ENCODE data around the gene PLBD2.

DNA sequence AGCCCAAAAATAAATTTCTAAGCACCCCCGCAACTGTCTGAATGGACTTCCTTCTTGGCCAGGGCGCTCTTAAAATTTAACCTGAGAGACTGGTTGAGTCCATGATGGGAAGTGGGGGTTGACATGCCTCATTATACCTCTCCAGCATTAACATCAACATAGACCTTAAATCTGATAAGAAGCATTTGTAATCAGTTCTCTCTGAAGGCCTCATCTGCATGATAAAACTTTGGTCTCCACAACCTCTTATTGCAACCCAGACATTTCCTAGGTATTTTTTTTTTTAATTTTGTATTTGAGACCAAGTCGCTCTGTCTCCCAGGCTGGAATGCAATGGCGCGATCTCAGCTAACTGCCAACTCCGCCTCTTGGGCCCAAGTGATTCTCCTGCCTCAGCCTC is 13.1 kb upstream of the PLBD2 start:
- TF ChIP-seq, protein P1, sequence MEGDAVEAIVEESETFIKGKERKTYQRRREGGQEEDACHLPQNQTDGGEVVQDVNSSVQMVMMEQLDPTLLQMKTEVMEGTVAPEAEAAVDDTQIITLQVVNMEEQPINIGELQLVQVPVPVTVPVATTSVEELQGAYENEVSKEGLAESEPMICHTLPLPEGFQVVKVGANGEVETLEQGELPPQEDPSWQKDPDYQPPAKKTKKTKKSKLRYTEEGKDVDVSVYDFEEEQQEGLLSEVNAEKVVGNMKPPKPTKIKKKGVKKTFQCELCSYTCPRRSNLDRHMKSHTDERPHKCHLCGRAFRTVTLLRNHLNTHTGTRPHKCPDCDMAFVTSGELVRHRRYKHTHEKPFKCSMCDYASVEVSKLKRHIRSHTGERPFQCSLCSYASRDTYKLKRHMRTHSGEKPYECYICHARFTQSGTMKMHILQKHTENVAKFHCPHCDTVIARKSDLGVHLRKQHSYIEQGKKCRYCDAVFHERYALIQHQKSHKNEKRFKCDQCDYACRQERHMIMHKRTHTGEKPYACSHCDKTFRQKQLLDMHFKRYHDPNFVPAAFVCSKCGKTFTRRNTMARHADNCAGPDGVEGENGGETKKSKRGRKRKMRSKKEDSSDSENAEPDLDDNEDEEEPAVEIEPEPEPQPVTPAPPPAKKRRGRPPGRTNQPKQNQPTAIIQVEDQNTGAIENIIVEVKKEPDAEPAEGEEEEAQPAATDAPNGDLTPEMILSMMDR (IDR thresholded peaks at IDR 0.05; ENCODE audit: insufficient read depth, low read depth, low read length): no peak
- TF ChIP-seq EZH2 (IDR thresholded peaks at IDR 0.05; ENCODE audit: insufficient read depth, low read length): no peak

Measured in astrocyte (in vitro differentiated cells and primary cell).